Thyroid gland (tissue), 4 donors: ENCODE results near the gene TMA7B. TPM values are rescaled to one million over a fixed set of nuclear protein-coding genes. Genes with fewer than 3 reads are reported as not detected.

Experiments
- DNase-seq, 2 donors: peaks; one replicate each; pipeline ENCODE4 v3.0.0-alpha.2; 2019
- H3K27ac ChIP-seq, 3 donors: fragments of 200-600 bp; sonication (generic); 1 replicate in 2 of 3; 2 replicates in 1 of 3; pipeline ENCODE4 v1.5.1; 2016 to 2019; ENCODE audit warnings: mild to moderate bottlenecking in 1 of 3, moderate library complexity in 1 of 3
- H3K27me3 ChIP-seq: fragments of 200-600 bp; sonication (generic); one replicate; pipeline ENCODE4 v1.5.1; 2019
- H3K36me3 ChIP-seq, 2 donors: fragments of 200-600 bp; sonication (generic); one replicate each; pipeline ENCODE4 v1.5.1; 2016 to 2019
- H3K4me1 ChIP-seq, 2 donors: fragments of 200-600 bp; sonication (generic); one replicate each; pipeline ENCODE4 v1.5.1; 2017 to 2019
- H3K4me3 ChIP-seq, 3 donors: fragments of 200-600 bp; sonication (generic); replicated peaks in 1 of 3; 1 replicate in 2 of 3; 2 replicates in 1 of 3; pipeline ENCODE4 v1.5.1; 2016; ENCODE audit warnings: mild to moderate bottlenecking in 1 of 3
- H3K9me3 ChIP-seq: fragments of 200-600 bp; sonication (generic); one replicate; pipeline ENCODE4 v1.5.1; 2017
- POLR2A ChIP-seq, 2 donors: fragments of 450-650 bp; IDR thresholded peaks; one replicate each; pipeline ENCODE4 v1.6.1; 2017; ENCODE audit warnings: antibody characterized with exemption in 2 of 2, mild to moderate bottlenecking in 2 of 2, moderate library complexity in 1 of 2
- WGBS, 2 donors: methylation state at CpG; one replicate each; pipeline ENCODE4 v1.1.5; 2017; 5-methylcytosine and 5-hydroxymethylcytosine counted together
- intact Hi-C: fragments of 100-400 bp; cut with DNase I; formaldehyde crosslinking; loops from one replicate; pipeline ENCODE4 v1.15.1; 2023
- total RNA-seq, 4 donors: library from RNA; depleted of rRNA; stranded (reverse); fragments of >200 nt; gene quantifications; one replicate each; pipeline ENCODE4 v1.2.3, GENCODE V29; 2016
- TF ChIP-seq, protein P1 (sequence below), 6 experiments: fragments of 200-600 bp in 3 of 6; fragments of 450-650 bp in 3 of 6; sonication (generic) in 3 of 6; IDR thresholded peaks; one replicate each; pipeline ENCODE4 v1.5.1; 2016 to 2019; ENCODE audit warnings: antibody characterized with exemption in 6 of 6, mild to moderate bottlenecking in 2 of 6, inconsistent platforms in 1 of 6, moderate library complexity in 1 of 6

TMA7B gene
- total RNA-seq, 4 donors from 2014 or later = 0.59 TPM; not detected in 3

DNA sequence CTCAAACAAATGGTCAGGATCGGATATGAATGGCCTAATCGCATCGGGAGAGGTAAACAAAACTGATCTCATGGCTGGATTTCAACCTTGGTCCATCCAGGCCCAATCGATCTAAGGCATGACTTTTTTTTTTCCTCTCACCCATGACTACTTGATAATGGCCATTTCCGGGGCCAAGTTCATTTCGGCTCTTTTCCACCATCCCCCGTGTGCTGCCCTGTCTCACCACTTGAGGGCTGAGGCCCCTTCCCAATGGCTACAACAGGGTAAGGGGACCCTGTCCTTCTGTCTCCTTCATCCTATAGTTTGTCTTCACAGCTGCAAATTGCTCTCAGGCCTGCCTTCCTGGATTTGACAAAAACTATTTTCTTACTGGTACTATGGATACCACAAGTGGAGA lies 32.7 kb upstream of the TMA7B start:
- H3K4me3 ChIP-seq = no peak overlapping the region

DNA sequence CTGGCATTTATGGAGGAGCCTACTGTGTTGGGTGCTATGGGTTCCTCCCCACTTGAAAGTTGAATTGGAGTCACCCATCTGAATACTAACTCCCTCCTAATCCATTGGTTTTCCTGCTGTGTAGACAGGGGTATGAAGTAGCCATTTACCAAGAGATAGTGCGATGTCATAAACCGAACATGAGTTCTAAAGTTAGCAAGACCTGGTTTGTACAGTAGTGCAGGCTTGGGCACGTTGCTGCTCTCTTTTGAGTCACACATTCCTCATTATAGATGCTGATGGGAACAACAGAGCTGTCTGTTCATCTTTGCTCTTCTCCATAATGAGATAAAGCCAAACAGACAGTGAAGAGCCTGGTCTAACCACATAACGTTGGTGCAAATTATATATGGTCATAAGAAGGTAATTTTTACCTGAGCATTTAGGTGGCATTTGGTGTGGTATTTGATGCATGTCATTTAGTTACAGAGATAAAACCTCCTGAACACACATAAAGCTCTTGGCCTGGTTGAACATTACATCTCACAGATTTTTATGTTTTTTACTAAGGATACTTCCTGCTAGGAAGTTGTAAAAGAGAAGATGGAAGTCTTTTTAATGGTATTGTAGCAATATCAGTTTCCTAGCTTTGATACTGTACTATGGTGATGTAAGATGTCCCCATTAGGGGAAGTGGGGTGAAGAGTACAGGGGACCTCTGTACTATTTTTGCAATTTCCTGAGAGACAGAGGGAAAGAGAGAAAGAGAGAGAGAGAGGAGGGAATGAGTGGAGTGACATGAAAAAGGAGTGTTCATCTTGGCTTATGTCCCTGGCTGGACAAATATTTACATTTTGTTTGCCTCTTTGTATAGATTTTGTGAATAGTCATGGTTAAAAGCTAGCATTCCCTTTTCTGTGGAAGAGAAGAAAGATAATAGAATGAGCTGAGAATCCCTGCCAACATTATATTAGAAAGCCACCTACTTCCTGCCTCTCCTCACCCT lies 31.4 kb upstream of the TMA7B start:
- intact Hi-C loops = no loop called here
- H3K27me3 ChIP-seq = no peaks in the 10 kb centered on the region
- H3K4me1 ChIP-seq = peaks cover 9 to 11% of the 10 kb centered on the region in 2 donors
- TF ChIP-seq POLR2A (IDR thresholded peaks at IDR 0.05) = no peak
- TF ChIP-seq, protein P1, sequence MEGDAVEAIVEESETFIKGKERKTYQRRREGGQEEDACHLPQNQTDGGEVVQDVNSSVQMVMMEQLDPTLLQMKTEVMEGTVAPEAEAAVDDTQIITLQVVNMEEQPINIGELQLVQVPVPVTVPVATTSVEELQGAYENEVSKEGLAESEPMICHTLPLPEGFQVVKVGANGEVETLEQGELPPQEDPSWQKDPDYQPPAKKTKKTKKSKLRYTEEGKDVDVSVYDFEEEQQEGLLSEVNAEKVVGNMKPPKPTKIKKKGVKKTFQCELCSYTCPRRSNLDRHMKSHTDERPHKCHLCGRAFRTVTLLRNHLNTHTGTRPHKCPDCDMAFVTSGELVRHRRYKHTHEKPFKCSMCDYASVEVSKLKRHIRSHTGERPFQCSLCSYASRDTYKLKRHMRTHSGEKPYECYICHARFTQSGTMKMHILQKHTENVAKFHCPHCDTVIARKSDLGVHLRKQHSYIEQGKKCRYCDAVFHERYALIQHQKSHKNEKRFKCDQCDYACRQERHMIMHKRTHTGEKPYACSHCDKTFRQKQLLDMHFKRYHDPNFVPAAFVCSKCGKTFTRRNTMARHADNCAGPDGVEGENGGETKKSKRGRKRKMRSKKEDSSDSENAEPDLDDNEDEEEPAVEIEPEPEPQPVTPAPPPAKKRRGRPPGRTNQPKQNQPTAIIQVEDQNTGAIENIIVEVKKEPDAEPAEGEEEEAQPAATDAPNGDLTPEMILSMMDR (IDR thresholded peaks at IDR 0.05) = no peak
- DNase-seq = no peak
- no peak overlapping the region for H3K4me3 ChIP-seq
- no peaks in the 10 kb centered on the region for H3K36me3 ChIP-seq
- WGBS, 2 donors = 73 to 90% methylated on average over 4 of the region's 4 CpGs
- no peaks in the 10 kb centered on the region for H3K9me3 ChIP-seq
- no peak overlapping the region for H3K27ac ChIP-seq

More for the DNA sequence above, 32.7 kb upstream of the TMA7B start:
- Histone ChIP-seq H3K9me3 (no peaks in the 10 kb centered on the region), H3K36me3 (no peaks in the 10 kb centered on the region), H3K27ac (no peak overlapping the region), H3K27me3 (no peaks in the 10 kb centered on the region), H3K4me1 (peaks cover 7 to 8% of the 10 kb centered on the region in 2 donors)
- 73 to 77% methylated on average over 7 of the region's 7 CpGs for WGBS, 2 donors
- intact Hi-C loops = no loop called here
- DNase-seq = no peak
- TF ChIP-seq POLR2A (IDR thresholded peaks at IDR 0.05) = no peak
- TF ChIP-seq, protein P1 (IDR thresholded peaks at IDR 0.05) = no peak

DNA sequence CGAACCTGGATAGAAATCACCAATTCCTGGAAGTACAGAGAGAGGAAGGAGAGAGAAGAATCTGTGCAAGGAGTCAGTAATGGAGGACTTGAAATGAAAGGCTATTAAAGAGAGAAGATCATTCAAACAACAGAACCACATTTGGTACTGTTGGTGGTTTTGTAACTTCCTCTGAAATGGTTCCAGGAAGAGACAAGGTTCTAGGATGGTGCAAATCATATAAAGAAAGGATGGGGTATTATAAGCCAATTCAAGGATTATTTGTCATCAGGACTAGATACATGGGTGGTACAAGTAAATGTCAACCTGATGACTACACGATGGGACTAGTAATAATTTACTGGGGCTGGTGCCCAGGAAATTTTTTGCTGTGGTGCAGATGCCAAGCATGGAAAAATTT lies 28.9 kb upstream of the TMA7B start:
- peaks cover 32 to 35% of the 10 kb centered on the region in 2 donors for H3K4me1 ChIP-seq
- no peak overlapping the region for H3K27ac ChIP-seq
- intact Hi-C loops = no loop called here
- DNase-seq = no peak
- H3K4me3 ChIP-seq = no peak overlapping the region
- 78 to 80% methylated on average over 2 of the region's 2 CpGs for WGBS, 2 donors
- H3K36me3 ChIP-seq = no peaks in the 10 kb centered on the region
- TF ChIP-seq, protein P1 (IDR thresholded peaks at IDR 0.05) = no peak
- TF ChIP-seq POLR2A (IDR thresholded peaks at IDR 0.05) = no peak
- no peaks in the 10 kb centered on the region for H3K27me3 ChIP-seq
- no peaks in the 10 kb centered on the region for H3K9me3 ChIP-seq

DNA sequence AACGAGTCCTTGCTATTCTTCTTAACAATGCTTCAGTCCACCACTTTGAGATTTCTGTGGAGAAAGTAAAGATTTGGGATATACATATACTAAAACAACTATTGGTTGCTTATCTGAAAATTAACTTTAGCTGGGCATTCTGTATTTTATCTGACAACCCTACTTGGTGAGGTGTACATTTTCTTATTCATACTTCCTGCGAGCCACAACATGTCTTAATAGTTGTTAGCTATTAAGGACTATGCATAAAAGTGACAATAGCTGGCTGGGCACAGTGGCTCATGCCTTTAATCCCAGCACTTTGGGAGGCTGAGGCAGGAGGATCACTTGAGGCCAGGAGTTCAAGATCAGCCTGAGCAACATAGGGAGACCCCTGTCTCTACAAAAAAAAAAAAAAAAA lies 28.0 kb upstream of the TMA7B start:
- DNase-seq = no peak

More for the DNA sequence above, 28.0 kb upstream of the TMA7B start:
- intact Hi-C loops = no loop called here
- H3K9me3 ChIP-seq = no peaks in the 10 kb centered on the region
- TF ChIP-seq, protein P1 (IDR thresholded peaks at IDR 0.05) = no peak
- TF ChIP-seq POLR2A (IDR thresholded peaks at IDR 0.05) = no peak
- H3K27ac ChIP-seq = no peak overlapping the region
- 85 to 89% methylated on average over 2 of the region's 2 CpGs for WGBS, 2 donors
- H3K4me1 ChIP-seq = peaks cover 40 to 44% of the 10 kb centered on the region in 2 donors
- no peaks in the 10 kb centered on the region for H3K27me3 ChIP-seq
- no peaks in the 10 kb centered on the region for H3K36me3 ChIP-seq
- H3K4me3 ChIP-seq = no peak overlapping the region
